Measurements from ENCODE around the gene ZNF823. TPM values are rescaled to one million over a fixed set of nuclear protein-coding genes. Genes with fewer than 3 reads are reported as not detected.

ZNF823 gene
- total and polyA plus RNA-seq, 2 of the 13 experiments (the other 11 are each of a cell fraction or from before 2014, with no cell fraction given), result 5.7 to 11.7 TPM

DNA sequence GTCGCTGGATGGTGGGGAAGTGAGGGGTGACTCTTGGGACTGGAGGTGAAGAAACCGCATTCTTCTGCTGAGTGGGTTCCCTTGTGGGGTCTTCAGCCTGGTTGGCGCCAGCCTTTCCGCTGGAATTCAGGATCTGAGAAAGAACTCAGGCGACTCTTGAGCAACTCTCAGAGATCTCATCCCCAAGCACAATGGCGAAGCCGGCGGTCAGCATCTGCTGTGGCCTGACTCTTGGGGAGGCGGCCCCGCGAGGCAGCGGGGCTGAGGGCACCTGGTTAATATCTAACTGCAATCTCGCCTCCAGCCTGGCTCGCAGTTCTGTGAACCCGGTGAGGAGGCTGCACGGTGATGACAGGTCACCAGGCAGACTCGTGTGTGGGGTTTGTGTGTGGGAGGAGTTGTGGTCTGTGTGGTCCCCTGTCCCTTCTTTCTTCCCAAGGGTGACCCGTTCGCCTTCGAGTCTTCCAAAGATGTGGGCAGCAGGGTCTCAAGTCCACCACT is 28.9 kb upstream of the ZNF823 start (continued):
- TF ChIP-seq, protein P1, sequence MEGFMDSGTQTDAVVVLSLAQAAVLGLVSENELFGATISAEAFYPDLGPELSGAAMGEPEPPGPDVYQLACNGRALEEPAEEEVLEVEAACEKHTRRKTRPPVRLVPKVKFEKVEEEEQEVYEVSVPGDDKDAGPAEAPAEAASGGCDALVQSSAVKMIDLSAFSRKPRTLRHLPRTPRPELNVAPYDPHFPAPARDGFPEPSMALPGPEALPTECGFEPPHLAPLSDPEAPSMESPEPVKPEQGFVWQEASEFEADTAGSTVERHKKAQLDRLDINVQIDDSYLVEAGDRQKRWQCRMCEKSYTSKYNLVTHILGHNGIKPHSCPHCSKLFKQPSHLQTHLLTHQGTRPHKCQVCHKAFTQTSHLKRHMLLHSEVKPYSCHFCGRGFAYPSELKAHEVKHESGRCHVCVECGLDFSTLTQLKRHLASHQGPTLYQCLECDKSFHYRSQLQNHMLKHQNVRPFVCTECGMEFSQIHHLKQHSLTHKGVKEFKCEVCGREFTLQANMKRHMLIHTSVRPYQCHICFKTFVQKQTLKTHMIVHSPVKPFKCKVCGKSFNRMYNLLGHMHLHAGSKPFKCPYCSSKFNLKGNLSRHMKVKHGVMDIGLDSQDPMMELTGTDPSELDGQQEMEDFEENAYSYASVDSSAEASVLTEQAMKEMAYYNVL (CRISPR knock-in tag; IDR thresholded peaks at IDR 0.05; ENCODE audit: borderline replicate concordance), result no peak
- TF ChIP-seq, protein P2, sequence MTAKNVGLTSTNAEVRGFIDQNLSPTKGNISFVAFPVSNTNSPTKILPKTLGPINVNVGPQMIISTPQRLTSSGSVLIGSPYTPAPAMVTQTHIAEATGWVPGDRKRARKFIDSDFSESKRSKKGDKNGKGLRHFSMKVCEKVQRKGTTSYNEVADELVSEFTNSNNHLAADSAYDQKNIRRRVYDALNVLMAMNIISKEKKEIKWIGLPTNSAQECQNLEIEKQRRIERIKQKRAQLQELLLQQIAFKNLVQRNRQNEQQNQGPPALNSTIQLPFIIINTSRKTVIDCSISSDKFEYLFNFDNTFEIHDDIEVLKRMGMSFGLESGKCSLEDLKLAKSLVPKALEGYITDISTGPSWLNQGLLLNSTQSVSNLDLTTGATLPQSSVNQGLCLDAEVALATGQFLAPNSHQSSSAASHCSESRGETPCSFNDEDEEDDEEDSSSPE (CRISPR knock-in tag; IDR thresholded peaks at IDR 0.05), result no peak
- TF ChIP-seq ZNF274 (CRISPR knock-in tag; IDR thresholded peaks at IDR 0.05), result no peak
- TF ChIP-seq ZNF674 (CRISPR knock-in tag; IDR thresholded peaks at IDR 0.05; ENCODE audit: low read depth), result 0 out of 2 replicates have a peak, but pooled peaks have one; percentile 65
- TF ChIP-seq TRIM22 (IDR thresholded peaks at IDR 0.05), result no peak
- TF ChIP-seq KLF9 (CRISPR knock-in tag; IDR thresholded peaks at IDR 0.05; ENCODE audit: low read depth), result no peak
- TF ChIP-seq CBX2 (IDR thresholded peaks at IDR 0.05; ENCODE audit: low read depth, low read length), result no peak
- TF ChIP-seq CBX2 (CRISPR knock-in tag; IDR thresholded peaks at IDR 0.05; ENCODE audit: low read depth), result no peak
- no peak for TF ChIP-seq ZNF446 (CRISPR knock-in tag; IDR thresholded peaks at IDR 0.05)
- TF ChIP-seq ZNF703 (CRISPR knock-in tag; IDR thresholded peaks at IDR 0.05; ENCODE audit: borderline replicate concordance), result no peak
- no peak for TF ChIP-seq SMAD3 (CRISPR knock-in tag; IDR thresholded peaks at IDR 0.05)
- TF ChIP-seq, protein P3, sequence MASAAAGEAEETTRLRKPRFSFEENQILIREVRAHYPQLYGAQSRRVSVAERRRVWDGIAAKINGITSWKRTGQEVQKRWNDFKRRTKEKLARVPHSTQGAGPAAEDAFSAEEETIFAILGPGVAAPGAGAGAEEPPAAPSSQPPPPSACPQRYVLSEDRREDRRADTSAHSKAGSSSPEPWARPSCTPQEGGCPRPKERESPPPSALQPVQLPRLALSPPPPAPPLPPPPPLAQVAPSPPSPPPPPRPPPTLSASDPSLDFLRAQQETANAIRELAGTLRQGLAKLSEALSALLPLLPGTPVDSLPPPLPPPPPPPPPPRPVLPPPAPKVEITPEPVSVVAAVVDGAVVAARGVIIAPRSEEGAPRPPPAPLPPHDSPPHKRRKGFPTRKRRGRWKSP (CRISPR knock-in tag; IDR thresholded peaks at IDR 0.05), result peak; percentile 14; the same call in 1 of the 2 replicates
- peak; percentile 69; the same call in 1 of the 2 replicates for TF ChIP-seq KMT2A (CRISPR knock-in tag; IDR thresholded peaks at IDR 0.05)
- TF ChIP-seq MTF2 (CRISPR knock-in tag; IDR thresholded peaks at IDR 0.05; ENCODE audit: borderline replicate concordance), result 0 out of 2 replicates have a peak, but pooled peaks have one; percentile 72
- no peak for TF ChIP-seq ZMYM2 (CRISPR knock-in tag; IDR thresholded peaks at IDR 0.05)
- TF ChIP-seq YY1 (IDR thresholded peaks at IDR 0.05; ENCODE audit: insufficient read depth, insufficient replicate concordance, low read depth, low read length), result peak; percentile 73
- TF ChIP-seq, protein P4, sequence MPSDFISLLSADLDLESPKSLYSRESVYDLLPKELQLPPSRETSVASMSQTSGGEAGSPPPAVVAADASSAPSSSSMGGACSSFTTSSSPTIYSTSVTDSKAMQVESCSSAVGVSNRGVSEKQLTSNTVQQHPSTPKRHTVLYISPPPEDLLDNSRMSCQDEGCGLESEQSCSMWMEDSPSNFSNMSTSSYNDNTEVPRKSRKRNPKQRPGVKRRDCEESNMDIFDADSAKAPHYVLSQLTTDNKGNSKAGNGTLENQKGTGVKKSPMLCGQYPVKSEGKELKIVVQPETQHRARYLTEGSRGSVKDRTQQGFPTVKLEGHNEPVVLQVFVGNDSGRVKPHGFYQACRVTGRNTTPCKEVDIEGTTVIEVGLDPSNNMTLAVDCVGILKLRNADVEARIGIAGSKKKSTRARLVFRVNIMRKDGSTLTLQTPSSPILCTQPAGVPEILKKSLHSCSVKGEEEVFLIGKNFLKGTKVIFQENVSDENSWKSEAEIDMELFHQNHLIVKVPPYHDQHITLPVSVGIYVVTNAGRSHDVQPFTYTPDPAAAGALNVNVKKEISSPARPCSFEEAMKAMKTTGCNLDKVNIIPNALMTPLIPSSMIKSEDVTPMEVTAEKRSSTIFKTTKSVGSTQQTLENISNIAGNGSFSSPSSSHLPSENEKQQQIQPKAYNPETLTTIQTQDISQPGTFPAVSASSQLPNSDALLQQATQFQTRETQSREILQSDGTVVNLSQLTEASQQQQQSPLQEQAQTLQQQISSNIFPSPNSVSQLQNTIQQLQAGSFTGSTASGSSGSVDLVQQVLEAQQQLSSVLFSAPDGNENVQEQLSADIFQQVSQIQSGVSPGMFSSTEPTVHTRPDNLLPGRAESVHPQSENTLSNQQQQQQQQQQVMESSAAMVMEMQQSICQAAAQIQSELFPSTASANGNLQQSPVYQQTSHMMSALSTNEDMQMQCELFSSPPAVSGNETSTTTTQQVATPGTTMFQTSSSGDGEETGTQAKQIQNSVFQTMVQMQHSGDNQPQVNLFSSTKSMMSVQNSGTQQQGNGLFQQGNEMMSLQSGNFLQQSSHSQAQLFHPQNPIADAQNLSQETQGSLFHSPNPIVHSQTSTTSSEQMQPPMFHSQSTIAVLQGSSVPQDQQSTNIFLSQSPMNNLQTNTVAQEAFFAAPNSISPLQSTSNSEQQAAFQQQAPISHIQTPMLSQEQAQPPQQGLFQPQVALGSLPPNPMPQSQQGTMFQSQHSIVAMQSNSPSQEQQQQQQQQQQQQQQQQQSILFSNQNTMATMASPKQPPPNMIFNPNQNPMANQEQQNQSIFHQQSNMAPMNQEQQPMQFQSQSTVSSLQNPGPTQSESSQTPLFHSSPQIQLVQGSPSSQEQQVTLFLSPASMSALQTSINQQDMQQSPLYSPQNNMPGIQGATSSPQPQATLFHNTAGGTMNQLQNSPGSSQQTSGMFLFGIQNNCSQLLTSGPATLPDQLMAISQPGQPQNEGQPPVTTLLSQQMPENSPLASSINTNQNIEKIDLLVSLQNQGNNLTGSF (CRISPR knock-in tag; IDR thresholded peaks at IDR 0.05), result no peak
- no peak for TF ChIP-seq JARID2 (CRISPR knock-in tag; IDR thresholded peaks at IDR 0.05; ENCODE audit: insufficient replicate concordance)
